Right atrium auricular region (tissue), 2 donors: Measurements from ENCODE around the gene CC2D1A. TPM values are rescaled to one million over a fixed set of nuclear protein-coding genes. Genes with fewer than 3 reads are reported as not detected.

Experiments
- DNase-seq: peaks from one replicate; pipeline ENCODE4 v3.0.0-alpha.2; 2019; ENCODE audit warnings: low spot score
- H3K27ac ChIP-seq, 2 donors: fragments of 200-600 bp; sonication (generic); 1 replicate in 1 of 2; 2 replicates in 1 of 2; pipeline ENCODE4 v1.5.1; 2016 to 2019
- H3K27me3 ChIP-seq, 2 donors: fragments of 200-600 bp; sonication (generic); one replicate each; pipeline versions ENCODE4 v1.5.1 to v1.6.0; 2017 to 2019
- H3K36me3 ChIP-seq: fragments of 200-600 bp; sonication (generic); one replicate; pipeline ENCODE4 v1.5.1; 2016
- H3K4me1 ChIP-seq, 2 donors: fragments of 200-600 bp; sonication (generic); one replicate each; pipeline versions ENCODE4 v1.5.1 to v1.6.0; 2017 to 2019
- H3K4me3 ChIP-seq, 2 donors: fragments of 200-600 bp; sonication (generic); 1 replicate in 1 of 2; 2 replicates in 1 of 2; pipeline ENCODE4 v1.5.1; 2017 to 2019; ENCODE audit warnings: mild to moderate bottlenecking in 1 of 2, moderate library complexity in 1 of 2
- H3K9me3 ChIP-seq, 2 donors: fragments of 200-600 bp; sonication (generic); one replicate each; pipeline ENCODE4 v1.5.1; 2019
- total RNA-seq, 2 donors: library from RNA; depleted of rRNA; stranded (reverse); fragments of >200 nt; gene quantifications; one replicate each; pipeline ENCODE4 v1.1.0, GENCODE V29; 2016
- TF ChIP-seq, protein P1 (sequence below), 2 donors: fragments of 200-600 bp; sonication (generic); IDR thresholded peaks; one replicate each; pipeline ENCODE4 v1.5.1; 2019; ENCODE audit warnings: antibody characterized with exemption in 2 of 2

The CC2D1A gene
- total RNA-seq, 2 donors from 2014 or later = 16.1 to 22.6 TPM

DNA sequence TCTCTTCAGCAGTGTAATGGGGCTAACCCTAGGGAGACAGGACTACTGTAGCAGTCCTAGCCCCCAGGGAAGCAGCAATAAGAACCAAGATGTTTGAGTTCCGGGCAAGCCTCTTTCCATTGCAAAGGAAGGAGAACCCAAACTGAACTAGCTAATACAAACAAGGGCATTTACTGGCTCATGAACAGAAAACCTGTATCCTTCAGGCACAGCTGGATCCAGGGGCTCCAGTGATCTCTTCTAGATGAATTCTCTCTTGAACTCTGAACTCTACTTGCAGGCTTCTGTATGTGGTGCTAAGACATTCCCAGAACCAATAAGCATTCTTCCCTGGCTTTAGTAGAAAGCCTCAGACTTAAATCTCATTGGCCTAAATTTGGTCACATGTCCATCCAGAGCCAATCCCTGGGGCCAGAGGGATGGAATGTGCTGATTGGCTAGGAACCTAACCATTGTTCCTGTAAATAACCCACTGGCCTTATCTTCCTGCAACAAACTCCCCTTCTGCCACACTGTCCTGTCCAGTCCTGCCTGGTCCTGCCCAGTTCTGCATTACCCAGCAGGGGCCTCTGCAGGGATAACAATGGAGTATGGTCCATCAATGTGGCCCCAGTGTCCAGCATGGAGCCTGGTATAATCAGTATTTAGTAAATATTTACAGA lies 36.2 kb downstream of the CC2D1A start:
- Histone ChIP-seq H3K36me3 (no peaks in the 10 kb centered on the region), H3K4me3 (no peak overlapping the region), H3K27me3 (peaks cover 0 to 6% of the 10 kb centered on the region in 2 donors), H3K27ac (no peak overlapping the region), H3K4me1 (peaks cover 0 to 9% of the 10 kb centered on the region in 2 donors), H3K9me3 (no peaks in the 10 kb centered on the region)
- no peak for DNase-seq
- TF ChIP-seq, protein P1, sequence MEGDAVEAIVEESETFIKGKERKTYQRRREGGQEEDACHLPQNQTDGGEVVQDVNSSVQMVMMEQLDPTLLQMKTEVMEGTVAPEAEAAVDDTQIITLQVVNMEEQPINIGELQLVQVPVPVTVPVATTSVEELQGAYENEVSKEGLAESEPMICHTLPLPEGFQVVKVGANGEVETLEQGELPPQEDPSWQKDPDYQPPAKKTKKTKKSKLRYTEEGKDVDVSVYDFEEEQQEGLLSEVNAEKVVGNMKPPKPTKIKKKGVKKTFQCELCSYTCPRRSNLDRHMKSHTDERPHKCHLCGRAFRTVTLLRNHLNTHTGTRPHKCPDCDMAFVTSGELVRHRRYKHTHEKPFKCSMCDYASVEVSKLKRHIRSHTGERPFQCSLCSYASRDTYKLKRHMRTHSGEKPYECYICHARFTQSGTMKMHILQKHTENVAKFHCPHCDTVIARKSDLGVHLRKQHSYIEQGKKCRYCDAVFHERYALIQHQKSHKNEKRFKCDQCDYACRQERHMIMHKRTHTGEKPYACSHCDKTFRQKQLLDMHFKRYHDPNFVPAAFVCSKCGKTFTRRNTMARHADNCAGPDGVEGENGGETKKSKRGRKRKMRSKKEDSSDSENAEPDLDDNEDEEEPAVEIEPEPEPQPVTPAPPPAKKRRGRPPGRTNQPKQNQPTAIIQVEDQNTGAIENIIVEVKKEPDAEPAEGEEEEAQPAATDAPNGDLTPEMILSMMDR (IDR thresholded peaks at IDR 0.05) = no peak

DNA sequence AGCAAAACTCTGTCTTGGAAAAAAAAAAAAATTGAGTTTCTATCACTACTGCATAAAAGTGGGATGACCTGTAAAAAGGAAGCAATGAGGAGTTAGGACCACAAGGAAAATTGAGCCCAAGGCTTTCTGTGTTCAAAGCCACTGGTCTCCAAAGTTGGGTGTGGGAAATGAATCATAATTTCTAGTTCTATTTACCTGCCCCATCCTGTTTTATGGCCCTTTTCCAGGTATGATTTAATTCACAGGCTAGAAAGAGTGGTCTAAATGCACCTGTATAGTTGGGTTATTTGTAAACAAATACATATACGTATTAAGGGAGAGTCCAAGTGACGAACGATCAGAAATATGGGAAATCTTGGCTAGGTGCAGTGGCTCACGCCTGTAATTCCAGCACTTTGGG lies 40.4 kb downstream of the CC2D1A start:
- TF ChIP-seq, protein P1 (IDR thresholded peaks at IDR 0.05) = no peak
- H3K36me3 ChIP-seq = no peaks in the 10 kb centered on the region
- H3K4me3 ChIP-seq = no peak overlapping the region
- H3K9me3 ChIP-seq = no peaks in the 10 kb centered on the region
- H3K4me1 ChIP-seq = no peaks in the 10 kb centered on the region
- H3K27ac ChIP-seq = no peak overlapping the region
- DNase-seq = no peak
- no peaks in the 10 kb centered on the region for H3K27me3 ChIP-seq

DNA sequence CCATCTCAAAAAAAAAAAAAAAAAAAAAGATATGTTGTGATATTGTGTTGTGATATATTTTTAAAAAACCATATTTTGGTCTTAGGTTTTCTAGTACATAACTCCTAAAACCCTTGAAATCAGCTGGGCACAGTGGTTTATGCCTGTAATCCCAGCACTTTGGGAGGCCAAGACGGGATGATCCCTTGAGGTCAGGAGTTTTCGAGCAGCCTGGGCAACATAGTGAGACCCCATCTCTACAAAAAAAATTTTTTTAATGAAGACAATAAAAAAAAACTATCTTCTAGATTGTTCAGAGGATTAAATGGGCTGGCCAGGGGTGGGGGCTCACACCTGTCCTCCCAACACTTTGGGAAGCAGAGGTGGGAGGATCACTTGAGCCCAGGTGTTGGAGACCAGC lies 45.0 kb downstream of the CC2D1A start:
- H3K4me1 ChIP-seq = peaks cover 0 to 19% of the 10 kb centered on the region in 2 donors
- peaks cover 8% of the 10 kb centered on the region for H3K36me3 ChIP-seq
- no peaks in the 10 kb centered on the region for H3K27me3 ChIP-seq
- no peaks in the 10 kb centered on the region for H3K9me3 ChIP-seq
- no peak for DNase-seq
- no peak overlapping the region for H3K4me3 ChIP-seq
- no peak overlapping the region for H3K27ac ChIP-seq
- TF ChIP-seq, protein P1 (IDR thresholded peaks at IDR 0.05) = no peak

DNA sequence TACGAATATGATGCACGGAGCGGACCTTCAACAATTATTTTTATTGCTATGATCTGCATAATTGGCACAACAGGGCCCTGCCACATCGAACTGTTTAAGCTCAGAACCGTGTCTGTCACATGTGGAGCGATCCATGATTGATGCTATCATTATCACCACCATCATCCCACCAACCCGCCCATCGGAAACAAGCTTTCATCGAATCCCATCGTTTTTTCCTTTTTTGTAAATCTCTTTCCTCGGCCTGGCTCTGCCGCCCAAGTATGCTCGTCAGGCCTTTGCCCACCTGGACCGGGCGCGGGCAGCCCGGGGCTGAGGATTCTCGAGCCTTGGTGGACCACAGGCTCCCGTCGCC lies 45.8 kb downstream of the CC2D1A start:
- no peaks in the 10 kb centered on the region for H3K9me3 ChIP-seq
- H3K4me3 ChIP-seq = peak overlapping the region; percentile 27 to 90
- no peak overlapping the region for H3K27ac ChIP-seq
- no peaks in the 10 kb centered on the region for H3K27me3 ChIP-seq
- no peak for DNase-seq
- TF ChIP-seq, protein P1 (IDR thresholded peaks at IDR 0.05) = no peak
- peaks cover 16% of the 10 kb centered on the region for H3K36me3 ChIP-seq
- H3K4me1 ChIP-seq = peaks cover 0 to 24% of the 10 kb centered on the region in 2 donors

DNA sequence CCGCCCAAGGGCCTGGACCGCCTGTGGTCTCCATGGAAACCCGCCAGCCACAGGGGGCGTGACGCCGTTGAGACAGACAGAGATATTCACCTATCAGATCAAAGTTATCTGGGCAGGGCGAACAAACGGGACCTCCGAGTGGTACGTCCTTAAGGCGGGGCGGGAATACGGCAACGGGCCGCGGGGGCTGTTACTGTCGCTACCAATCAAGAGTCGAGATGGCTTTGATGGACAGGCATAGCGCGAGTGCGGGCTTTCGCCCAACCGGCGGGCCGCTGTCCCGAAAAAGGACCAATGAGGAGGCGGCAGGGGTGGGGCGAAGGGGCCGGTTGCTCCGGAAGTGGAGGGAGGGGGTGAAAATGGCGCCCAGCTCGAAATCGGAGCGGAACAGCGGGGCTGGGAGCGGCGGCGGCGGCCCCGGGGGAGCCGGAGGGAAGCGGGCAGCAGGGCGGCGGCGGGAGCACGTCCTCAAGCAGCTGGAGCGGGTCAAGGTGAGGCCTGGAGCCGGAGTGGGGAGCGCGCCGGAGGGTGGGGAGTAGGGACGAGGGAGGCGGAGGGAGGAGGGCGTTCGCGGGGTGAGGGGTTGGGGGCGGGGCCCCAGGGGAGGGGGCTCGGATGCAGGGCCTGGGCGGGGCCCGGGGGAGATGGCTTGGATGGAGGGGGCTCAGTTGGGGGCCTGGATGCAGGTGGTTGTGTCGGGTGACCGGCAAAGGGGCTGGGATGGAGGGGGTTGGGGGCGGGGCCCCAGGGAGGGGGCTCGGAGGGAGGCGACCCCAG lies 46.3 kb downstream of the CC2D1A start, which contains the start of gene DCAF15:
DCAF15 (plus strand) TSS at position 356 of the 777 bp plus-strand sequence; CDS start at position 360, 4 bp downstream.
- Histone ChIP-seq H3K36me3 (peaks cover 21% of the 10 kb centered on the region), H3K9me3 (no peaks in the 10 kb centered on the region), H3K27me3 (no peaks in the 10 kb centered on the region), H3K4me3 (peak within 1 kb of the TSS; percentile 87 to 90), H3K4me1 (peaks cover 0 to 29% of the 10 kb centered on the region in 2 donors), H3K27ac (peak within 1 kb of the TSS; percentile 79 to 83)
- peak; percentile 100 for DNase-seq
- TF ChIP-seq, protein P1 (IDR thresholded peaks at IDR 0.05) = no peak
